Middle frontal gyrus (tissue), 1 donor: ENCODE data around the gene NLGN1.

ENCODE experiments used
- DNase-seq: peaks from one replicate; pipeline ENCODE4 v3.0.0-alpha.2; 2015; ENCODE audit warnings: low spot score; ENCODE audit errors: extremely low spot score

NLGN1 gene

DNA sequence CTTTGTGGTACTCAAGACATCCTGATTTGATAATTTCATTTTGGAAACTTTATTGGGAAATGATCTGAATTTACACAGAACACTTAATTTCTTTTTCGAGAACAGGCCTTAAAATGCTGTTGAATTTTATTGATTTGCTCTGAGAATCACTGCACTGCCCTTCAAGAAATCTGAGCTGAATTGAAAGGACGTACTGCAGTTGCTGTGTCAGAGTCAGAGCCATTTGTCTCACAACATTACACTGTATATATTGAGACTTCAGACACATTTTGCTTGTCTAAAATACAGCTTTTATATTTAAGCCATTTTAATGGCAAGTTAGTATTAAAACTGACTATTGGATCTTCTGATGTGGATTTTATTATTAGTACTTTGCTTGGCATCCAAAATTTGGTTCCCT lies 504.1 kb downstream of the NLGN1 start:
- DNase-seq: no peak

DNA sequence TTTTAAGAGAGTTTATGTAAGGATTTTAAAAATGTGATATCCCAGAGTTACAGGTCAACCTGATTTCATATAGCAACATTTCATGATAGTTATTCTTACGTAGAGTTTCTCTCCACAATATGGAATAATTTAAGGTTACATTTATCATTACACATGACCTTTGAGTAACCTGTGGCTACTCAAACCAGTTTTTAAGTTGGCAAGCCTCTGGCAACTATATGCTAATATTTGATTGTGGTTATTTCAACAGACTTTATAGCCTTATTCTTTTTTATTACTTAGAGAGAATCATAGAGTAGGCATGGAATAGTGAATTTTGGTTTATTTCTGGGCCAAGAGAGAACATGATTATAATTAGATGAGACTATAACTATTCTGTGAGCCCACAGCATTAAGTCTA lies 504.9 kb downstream of the NLGN1 start:
- DNase-seq: no peak

DNA sequence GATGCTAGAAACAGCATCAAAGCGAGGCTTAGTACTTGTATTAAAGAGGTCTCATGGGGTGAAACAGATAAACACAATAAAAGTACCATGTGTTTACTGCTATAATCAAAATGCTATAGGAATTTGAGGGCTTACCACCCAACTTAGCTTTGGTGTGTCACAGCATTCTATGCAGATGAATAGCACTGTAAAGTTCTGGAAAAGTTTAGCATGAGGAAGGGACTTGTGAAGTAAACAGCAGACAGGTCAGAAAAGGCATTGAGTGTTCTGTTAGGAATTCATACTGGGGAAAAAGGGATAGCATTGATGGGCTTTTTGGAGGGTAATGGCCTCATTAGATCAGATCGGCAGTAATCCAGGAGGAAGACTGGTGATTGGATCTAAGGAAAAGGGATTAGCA lies 505.3 kb downstream of the NLGN1 start:
- DNase-seq: no peak

DNA sequence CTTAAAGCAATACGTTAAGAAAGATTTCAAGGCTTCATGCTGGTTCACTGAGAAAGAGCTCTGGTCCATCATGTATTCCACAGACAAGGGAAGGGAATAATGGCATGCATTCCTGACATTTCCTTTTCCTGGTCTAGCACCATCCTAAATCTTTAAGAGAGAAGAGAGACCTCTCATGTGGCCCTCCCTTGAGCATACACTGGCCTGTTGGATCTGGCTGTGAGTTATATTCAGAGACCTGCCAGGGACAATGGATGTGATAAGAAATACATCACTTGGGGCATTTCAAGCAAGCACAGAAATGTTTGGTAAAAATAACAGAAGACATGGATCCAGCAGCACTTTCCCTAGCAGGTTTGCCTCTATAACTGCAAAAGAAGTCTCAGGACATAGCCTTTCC lies 507.8 kb downstream of the NLGN1 start:
- no peak for DNase-seq

DNA sequence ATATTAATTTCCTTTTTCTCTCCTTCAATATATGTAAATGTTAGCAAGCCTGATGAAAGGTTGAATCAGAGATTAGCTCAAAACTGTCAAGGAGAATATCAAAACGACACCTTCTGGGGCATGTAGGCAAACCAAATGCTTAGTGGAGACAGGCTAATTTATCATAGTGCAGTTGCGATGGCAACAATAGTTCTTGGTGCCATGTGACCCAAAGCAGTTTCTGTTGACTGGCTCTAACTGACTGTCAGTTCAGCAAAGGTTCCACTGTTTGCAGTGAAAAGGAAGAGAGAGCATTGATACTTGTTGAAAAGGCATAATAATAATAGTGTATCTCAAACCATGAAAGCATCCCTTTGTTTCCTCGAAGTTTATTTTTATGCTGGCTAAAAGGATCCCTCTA lies 513.9 kb downstream of the NLGN1 start:
- no peak for DNase-seq

DNA sequence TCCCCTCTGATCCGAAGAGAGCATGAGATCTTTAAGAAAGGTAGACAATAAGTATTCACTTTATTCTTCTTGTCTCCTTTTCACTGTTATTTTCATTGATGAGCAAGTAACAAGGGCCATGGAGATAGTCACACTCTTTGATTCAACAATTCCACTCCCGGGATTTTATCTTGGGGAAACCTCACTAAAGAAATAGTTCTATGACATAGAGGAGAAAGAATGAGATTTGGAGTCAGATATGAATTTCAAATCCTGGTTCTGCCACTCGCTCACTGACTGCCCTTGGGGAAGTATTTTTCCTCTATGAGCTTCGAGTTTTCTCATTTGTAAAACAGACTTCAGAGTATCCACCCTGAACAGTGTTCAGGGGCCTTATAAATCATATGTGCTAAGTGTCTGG lies 514.6 kb downstream of the NLGN1 start:
- no peak for DNase-seq

DNA sequence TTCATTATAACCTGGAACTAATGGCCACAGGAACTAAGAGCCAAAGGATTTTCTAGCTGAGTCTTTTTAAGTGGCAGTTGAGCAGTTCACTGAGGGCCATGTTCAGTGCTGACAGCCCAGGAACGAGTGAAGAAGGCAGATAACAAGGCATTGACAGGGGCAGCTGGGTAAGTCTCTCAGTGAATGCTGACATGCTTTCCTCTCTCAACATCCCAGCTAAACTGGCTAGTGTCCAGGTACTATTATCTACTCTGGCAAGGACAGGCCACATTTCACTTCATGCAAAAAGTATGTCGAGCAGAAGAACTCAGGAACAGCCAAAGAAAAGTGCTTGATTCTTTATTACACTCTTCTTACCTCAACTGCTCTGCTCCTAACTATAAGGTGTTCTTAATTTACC lies 515.9 kb downstream of the NLGN1 start:
- no peak for DNase-seq

DNA sequence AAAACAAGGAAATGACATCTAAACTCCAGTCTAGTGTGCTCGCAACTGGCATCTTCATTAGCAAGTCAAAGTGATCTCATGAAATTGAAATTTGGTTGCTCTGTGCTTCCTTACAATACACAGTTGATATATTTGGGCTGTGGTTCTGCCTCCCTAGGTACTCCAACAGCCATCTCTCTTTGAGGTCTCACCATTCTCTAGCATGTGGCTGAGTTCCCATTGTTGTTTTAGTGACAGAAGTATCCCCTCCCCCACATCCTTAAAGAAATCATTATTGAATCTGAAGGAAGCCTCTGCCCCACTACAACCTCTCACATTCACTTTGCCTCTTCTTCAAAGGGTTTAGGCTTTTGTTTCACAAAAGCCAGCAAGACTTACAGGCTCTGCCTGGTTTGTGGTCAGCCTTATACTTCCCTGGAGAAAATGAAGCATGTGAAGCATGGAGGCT lies 516.5 kb downstream of the NLGN1 start:
- no peak for DNase-seq

DNA sequence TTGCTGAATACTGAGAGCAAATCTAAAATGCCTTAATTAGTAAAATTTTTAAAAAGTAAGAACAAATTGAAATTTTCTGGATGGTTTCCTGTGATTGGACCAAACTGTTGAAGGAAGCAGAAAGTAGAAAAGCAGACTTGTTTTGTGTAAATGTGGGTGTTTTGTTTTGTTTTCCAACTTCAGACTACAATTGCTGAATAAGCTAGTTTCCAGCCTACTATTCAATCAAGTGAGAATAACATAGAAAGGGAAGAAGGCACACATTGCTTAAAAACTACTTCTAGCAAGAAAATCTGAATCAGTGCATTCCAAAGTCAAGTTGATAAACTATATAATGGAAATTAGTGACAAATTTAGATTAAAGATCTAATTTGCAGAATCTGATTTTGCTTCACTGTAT lies 519.3 kb downstream of the NLGN1 start:
- DNase-seq: no peak

DNA sequence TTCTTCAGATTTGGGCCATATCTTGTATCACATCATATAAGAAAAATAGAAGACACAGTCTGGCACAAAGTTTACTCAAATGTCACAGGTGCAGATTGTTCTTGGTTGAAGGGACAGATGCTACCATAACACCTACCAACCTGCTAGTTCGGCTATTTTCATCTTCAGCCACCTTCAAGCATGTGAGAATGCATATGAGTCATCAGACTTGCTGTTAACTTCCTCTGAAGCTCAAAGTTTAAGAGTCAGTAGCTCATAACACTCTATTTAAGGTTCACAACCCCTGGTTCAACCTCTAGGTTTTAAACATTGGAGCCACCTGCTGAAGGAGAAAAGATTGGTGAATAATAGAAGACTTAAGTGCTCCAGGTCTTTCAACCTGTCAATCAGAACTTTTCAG lies 522.8 kb downstream of the NLGN1 start:
- no peak for DNase-seq

DNA sequence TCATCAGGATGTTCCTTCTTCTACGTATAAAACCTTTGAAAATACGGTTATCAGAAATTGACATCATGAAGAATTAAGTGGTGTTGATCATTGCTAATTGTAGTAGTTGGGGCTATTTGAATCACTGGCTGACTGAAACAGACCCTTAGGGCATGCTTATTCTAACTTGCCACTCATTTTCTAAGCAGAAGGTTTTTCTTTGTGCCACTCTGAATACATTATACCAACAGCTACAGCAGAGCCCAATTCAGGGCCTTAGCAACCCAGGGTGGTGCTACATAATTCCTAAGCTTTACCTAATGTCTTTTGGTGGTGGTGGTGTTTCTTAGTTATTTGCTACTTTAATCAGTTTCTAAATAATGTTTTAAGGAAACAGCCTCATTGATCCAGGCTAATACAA lies 524.2 kb downstream of the NLGN1 start:
- no peak for DNase-seq

DNA sequence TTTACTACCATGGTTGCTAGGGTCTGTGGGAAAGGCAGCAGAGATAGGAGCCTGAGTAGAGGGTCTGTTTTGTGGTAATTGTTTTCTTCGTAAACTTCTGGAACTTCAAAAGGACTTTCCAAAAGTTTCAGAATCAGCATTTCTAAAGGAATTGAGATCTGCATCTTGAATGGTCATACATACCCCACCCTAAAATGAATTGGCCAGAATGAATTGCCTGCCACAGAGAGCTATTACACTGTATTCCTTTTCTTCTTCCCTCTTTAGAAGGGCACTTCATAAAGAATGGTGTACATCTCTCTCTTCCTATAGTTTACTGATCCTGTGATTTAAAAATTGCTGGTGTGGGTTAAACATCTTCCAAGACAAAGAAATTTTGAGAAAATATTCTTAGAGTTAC lies 525.7 kb downstream of the NLGN1 start:
- DNase-seq: no peak

DNA sequence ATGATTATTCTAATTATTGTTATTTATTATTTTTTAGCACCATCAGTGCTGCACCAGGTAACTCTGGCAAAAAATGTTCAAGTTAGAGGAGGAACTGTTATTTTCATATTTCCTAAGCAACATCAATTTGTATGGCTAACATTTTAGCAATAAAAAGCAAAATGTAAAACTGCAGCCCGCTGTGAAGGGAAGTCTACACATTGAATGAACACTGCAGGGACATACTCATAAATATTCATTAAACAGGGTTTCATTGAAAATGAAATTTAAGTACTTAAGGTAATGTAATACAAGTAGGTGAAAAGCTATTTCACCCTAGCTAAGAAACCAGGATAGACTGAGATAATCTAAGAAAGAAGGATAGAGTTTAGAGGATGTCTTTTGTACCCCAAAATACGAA lies 532.7 kb downstream of the NLGN1 start:
- DNase-seq: no peak

DNA sequence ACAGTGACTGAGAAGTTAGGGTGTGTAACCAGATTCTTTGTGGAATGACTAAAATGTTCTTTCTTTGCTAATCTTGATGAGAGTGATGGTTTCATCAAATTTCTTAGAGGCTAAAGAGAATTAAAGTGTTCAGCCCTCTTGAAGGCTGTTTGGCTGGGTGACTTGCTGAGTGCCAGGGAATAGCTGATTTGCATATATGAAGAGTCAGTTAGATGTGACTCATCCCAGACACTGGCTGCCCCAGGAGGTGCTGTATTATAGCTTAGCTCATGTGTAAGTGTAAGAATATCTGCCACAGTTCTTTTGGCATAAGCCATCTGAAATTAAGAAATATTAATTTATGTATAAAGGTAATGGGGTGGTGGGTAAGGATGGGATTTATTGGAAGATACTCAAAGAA lies 535.1 kb downstream of the NLGN1 start:
- DNase-seq: no peak

DNA sequence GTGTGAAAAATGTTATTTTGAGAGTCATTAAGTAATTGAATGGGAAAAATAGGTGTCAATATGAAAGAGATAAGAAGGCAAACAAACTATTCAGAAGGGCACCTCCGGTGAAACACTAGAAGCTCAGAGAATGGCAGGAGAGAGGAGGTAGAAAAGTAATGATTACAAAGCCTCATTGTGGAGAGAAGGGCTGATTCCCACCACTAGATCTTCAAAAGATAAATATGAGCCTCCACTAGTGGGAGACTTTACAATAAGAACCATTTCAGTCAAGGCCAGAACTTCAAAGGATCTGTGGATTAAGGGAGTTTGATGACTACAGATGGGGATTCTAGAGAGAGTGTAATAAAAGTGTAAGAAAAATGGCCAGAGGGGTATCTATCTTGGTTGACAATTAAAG lies 535.6 kb downstream of the NLGN1 start:
- DNase-seq: no peak

DNA sequence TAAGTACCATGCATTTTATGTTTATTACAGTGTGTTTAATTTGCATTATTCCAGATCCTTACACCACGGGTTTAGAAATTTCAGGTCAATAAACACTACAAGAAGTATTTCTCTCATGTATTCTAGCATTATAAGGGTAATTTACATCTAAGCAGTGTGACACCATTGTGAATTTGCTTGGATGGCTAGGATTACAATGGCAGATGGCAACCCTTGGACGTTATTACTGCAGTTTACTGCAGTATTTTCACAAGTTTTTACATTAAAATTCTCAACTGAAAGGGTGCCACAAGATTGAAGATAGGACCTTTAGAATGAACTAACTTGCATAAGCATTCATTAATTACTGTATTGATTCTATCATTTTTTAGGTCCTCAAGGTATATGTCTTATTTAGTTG lies 538.8 kb downstream of the NLGN1 start:
- no peak for DNase-seq

DNA sequence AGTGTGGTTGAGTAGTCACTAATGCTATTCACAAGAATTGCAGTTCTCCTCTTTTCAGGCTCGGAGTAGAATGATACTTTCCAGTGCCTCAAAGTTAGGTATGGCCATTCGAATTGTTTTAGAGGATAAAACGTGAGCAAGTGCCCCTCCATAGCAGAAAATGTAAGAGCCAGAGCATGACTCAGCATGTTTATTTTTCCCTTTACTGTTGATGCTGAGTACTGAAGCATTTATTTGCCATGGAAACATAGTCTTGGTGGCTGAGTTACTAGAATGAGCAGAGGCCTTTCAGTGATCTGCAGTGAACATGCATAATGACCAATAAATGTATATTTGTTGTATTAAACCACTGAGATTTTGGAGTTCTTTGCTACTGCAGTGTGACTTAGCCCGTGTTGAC lies 540.6 kb downstream of the NLGN1 start:
- no peak for DNase-seq

DNA sequence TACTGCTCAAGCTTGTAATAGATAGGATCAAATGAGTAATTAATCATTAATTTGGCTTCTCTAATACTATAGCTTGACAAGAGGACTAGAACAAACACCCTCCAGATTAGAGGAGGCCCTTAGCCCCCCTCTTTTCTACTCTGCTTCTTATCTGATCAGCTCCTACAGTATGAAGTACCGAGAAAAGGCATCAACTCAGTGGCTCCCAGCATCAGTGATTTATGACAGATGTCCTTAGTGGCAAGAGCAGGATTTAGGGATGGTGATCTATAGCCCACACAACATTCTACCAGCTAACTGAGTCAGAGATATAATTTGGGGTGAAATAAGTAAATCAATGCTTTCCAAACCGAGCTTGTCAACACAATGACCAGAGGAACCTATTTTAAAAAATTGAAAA lies 541.1 kb downstream of the NLGN1 start:
- DNase-seq: no peak

DNA sequence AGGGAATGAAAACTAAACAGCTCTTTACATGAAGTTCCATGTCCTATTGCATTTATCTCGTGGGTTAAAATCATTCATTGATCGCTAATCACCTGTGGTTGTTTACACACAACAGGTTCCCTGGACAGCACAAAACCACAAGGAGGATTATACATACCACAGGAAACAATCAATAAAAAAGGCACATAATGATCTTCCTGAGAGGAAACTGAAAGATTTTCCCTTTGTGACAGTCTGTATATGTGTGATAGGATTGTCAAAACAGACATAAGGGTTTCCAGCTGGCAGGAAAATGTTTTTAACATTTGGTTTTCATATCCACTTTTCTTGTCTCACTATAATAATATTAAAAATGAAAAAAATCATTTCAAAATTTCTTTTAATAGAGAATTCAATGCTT lies 541.8 kb downstream of the NLGN1 start:
- no peak for DNase-seq

DNA sequence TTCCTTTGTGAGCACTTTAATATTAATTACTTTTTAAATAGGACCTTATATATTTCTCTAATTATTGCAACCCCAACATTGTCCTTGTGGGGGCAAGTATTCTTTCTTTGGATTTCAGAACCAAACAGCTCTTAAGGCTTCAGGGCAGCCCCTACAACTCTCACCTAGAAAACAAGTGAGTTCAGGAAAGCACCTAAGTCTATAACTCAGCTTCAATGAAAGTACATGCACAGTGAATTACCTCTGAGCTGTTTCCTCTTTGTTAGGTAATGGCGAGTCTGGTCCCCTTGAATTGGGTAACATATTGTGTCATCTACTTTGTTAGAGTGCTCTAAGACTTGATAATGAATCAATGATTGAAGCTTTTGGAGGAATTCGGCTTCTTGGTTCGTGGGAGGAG lies 545.7 kb downstream of the NLGN1 start:
- no peak for DNase-seq

DNA sequence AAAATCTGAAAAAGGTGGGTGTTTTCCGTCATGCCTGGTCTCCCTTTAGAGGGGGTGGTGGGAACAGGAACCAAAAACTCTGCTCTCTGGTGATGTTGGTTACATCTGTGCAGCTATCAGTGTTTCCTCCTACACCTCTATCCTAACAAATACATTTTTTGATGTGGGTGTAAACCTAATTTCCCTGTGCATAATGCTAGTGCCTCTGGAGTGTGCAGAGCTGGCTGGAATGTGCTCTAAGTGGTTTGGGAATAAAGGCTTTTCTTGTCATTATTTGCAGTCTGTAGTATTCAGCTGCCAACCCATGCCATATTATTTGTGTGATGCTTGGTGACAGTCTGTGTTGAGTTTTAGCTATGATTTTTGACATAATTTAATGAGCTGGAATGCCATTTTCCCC lies 547.6 kb downstream of the NLGN1 start:
- DNase-seq: no peak

DNA sequence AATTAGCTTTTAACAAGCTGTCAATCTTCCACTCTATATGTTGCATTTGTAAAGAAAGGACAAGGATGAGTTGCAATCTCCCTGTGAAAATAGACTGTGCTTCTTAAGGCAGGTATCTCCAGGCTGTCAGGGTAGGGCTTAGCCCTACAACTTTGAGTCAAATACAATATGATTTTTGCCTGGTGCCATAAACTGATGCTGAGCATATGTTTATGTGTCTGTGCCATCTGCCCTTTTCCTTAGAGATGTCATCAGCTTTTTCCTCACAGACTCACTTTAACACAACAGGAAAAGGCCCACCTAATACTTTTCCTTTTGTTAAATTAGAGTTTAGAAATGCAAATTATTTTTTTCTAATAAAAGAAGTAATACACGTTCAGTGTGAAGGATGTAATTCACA lies 548.3 kb downstream of the NLGN1 start:
- no peak for DNase-seq

DNA sequence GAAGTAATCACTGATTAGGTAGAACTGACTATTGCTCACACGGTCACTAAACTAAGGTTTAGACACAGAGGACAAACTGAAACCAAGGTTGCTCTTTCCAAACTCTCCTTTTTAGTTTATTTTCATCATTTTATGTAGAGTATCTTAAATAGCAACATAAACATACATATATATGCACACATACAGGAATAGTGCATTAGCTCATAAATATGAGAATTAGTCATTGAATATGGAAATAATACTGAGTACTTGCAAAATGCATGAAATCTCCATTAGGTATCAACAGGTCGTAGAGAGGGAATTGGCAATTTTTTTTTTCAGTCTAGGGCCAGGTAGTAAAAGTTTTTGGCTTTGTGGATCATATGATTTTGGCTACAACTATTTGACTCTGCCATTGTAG lies 557.1 kb downstream of the NLGN1 start:
- DNase-seq: no peak

DNA sequence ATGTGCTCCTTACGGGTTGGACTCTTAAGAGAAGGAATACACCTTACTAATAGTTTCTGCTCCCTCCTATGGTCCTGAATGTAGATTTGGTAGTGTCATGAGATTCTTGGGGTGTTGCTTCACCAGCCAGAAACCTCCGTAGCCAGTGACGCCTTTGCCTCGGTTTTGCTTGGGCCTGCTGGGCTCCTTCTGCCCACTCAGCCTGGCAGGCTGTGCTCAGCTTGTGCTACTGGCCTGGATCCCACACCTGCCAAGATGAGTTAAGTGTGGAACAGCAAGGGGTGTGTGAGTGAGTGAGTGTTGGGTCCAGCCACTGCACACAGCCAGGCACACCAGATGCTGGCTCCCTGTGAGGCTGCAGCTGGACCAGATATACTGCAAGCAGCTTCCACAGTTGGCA lies 560.1 kb downstream of the NLGN1 start:
- no peak for DNase-seq

DNA sequence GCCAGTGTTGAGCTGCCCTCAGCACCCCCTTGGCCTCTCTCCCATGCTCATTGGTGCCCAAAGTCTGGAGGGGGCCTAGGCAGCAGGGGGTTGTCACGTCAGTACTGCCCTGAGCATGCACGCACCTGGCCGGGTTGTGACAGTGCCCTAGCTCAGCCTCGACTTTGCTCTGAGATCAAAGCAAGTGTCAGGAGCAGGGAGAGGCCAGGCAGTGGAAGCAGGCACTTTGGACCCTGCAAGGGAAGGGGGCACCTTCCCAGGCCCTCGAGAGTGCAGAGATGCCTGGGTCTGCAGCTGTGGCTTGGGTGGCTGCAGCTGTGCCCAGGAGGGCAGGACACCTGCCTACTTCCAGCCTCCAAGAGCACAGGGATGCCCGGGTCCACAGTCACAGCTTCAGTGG lies 561.3 kb downstream of the NLGN1 start:
- DNase-seq: no peak
